GM19193 (cell line): ENCODE data around the gene COL5A1.

Source experiments
- POLR2A ChIP-seq: IDR thresholded peaks from 4 replicates; pipeline ENCODE4 v1.6.1; 2011; ENCODE audit not compliant: insufficient read depth, insufficient read length; ENCODE audit errors: extremely low read depth

The COL5A1 gene

GRCh38 chr9:134707731-134708671 is 66.4 kb downstream of the COL5A1 start:
- TF ChIP-seq POLR2A: no peak

GRCh38 chr9:134708672-134709038 is 67.1 kb downstream of the COL5A1 start:
- no peak for TF ChIP-seq POLR2A

- TF ChIP-seq POLR2A: no peak
Measured at GRCh38 chr9:134709512-134710270, 68.1 kb downstream of the COL5A1 start.

DNA sequence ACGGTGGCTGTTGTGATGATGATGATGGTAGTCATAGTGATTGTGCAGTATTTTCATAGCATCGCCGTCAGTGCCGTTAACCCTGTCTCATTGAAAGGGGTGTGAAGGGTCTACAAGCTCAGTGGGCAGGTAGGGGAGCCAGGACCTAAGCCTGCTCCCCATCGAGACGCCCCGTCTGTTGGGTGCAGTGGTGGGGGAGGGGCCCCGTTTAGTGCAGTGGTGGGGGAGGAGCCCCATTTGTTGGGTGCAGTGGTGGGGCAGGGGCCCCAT is 68.6 kb downstream of the COL5A1 start:
- TF ChIP-seq POLR2A: no peak

DNA sequence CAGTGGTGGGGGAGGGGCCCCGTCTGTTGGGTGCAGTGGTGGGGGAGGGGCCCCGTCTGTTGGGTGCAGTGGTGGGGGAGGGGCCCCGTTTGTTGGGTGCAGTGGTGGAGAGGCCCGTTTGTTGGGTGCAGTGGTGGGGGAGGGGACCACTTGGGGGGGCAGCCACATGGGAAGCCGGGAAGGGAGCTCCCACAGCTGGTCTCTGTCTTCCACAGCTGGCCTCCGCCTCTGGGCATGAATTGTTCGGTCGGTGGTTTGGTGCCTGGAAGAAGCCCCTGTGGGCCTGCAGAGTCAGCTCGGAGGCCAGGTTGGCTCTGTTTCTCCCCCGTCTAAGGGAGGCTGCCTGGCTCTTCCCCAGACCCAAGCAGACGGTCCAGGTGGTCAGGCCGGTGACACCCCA is 69.3 kb downstream of the COL5A1 start:
- no peak for TF ChIP-seq POLR2A

DNA sequence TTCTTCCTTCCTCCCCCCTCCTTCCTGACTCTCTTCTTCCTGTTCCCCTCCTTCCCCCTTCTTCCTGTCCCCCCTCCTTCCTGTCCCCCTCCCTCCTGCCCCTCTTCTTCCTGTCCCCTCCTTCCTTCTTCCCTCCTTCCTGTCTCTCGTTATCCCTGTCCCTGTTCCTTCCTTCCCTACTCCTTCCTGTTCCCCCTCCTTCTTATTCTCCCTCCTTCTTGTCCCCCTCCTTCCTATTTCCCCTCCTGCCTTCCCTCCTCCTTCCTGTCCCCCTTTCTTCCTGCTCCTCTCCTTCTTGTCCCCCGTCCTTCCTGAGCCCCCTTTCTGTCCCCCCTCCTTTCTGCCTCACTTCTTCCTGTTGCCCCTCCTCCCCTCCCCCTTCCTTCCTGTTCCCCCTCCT is 70.6 kb downstream of the COL5A1 start:
- TF ChIP-seq POLR2A: no peak

- no peak for TF ChIP-seq POLR2A
Measured at GRCh38 chr9:134712926-134713325, 71.3 kb downstream of the COL5A1 start.

GRCh38 chr9:134716067-134716466 is 74.5 kb downstream of the COL5A1 start:
- no peak for TF ChIP-seq POLR2A

DNA sequence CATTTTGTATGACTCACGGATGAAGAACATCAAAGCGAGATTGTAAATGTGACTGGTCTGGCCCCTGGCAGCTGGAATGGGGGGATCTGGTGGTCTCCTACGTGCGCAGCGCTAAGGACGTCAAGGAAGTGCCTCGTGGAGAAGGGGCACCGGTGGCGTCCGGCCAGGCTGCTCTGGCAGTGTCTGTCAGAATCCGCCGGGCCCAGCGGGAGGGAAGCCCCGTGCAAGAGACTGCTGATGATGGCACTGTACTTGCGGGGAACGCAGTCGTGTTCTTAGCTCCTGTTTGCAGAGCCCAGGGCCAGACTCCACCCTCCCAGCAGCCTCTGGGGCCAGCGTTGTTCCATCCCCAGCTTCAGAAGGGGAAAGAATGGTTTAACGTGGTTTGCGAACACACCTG is 75.5 kb downstream of the COL5A1 start:
- TF ChIP-seq POLR2A: no peak

- TF ChIP-seq POLR2A: no peak
Measured at GRCh38 chr9:134717924-134718645, 76.5 kb downstream of the COL5A1 start.

GRCh38 chr9:134719331-134719730 is 77.7 kb downstream of the COL5A1 start:
- no peak for TF ChIP-seq POLR2A

GRCh38 chr9:134720136-134720753 is 78.6 kb downstream of the COL5A1 start:
- TF ChIP-seq POLR2A: no peak

- TF ChIP-seq POLR2A: no peak
Measured at GRCh38 chr9:134720796-134721195, 79.2 kb downstream of the COL5A1 start.

DNA sequence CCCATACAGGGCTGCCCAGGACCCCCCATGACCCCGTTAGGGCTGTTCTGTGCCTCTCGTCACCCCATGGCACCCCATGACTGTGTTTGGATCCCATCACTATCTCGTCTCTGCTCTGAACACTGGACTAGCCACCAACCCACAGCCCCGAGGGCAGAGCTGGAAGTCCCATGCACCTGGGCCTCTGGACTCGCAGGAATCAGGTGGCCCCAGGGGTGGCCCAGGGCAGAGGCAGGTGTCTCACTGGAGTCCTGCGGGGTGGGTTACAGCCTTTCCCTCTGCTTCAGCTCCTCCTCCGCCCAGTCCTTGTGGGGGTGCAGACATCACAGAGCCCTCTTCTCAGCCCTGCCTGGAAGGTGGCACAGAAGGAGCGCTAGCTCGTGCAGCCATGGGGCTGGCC is 79.7 kb downstream of the COL5A1 start:
- TF ChIP-seq POLR2A: no peak

- TF ChIP-seq POLR2A: no peak
Measured at GRCh38 chr9:134722120-134722701, 80.6 kb downstream of the COL5A1 start.
